K562 (cell line): ENCODE results near the gene TMEM116. TPM values are rescaled to one million over a fixed set of nuclear protein-coding genes. Genes with fewer than 3 reads are reported as not detected.

Source experiments
- ELF2 ChIP-seq: fragments of 250-450 bp; sonication (Bioruptor Pico); IDR thresholded peaks from 2 replicates; pipeline ENCODE4 v1.5.0; 2021; ENCODE audit warnings: mild to moderate bottlenecking
- FOXJ2 ChIP-seq: fragments of 200-800 bp; sonication (Bioruptor generic); IDR thresholded peaks from 2 replicates; pipeline ENCODE4 v1.6.1; 2016; ENCODE audit warnings: missing genetic modification characterization, missing compliant biosample characterization
- HEY1 ChIP-seq: fragments of 250-450 bp; sonication (Bioruptor Pico); IDR thresholded peaks from 2 replicates; pipeline ENCODE4 v1.5.0; 2020; ENCODE audit warnings: mild to moderate bottlenecking, moderate library complexity, borderline replicate concordance
- HNRNPL ChIP-seq: fragments of 200-400 bp; formaldehyde crosslinking; IDR thresholded peaks from 2 replicates; pipeline ENCODE4 v1.6.1; 2017; ENCODE audit warnings: low read depth, mild to moderate bottlenecking, low read length
- KAT8 ChIP-seq: fragments of 450-650 bp; IDR thresholded peaks from 2 replicates; pipeline ENCODE4 v1.6.1; 2016; ENCODE audit warnings: low read depth, mild to moderate bottlenecking
- KDM4B ChIP-seq, 2 experiments: fragments of 450-650 bp in 1 of 2; sonication (generic) in 1 of 2; IDR thresholded peaks; 2 replicates each; pipeline ENCODE4 v1.6.1; 2016 to 2017; ENCODE audit warnings: borderline replicate concordance in 2 of 2, antibody characterized with exemption in 1 of 2, low read depth in 1 of 2, mild to moderate bottlenecking in 1 of 2
- KLF13 ChIP-seq: fragments of 450-650 bp; IDR thresholded peaks from 2 replicates; pipeline ENCODE4 v1.6.1; 2016; ENCODE audit warnings: missing genetic modification characterization, low read depth, mild to moderate bottlenecking, missing compliant biosample characterization, moderate library complexity, borderline replicate concordance
- L3MBTL2 ChIP-seq: fragments of 450-650 bp; IDR thresholded peaks from 2 replicates; pipeline ENCODE4 v1.6.1; 2016; ENCODE audit warnings: mild to moderate bottlenecking, moderate library complexity
- MEIS2 ChIP-seq: fragments of 450-650 bp; IDR thresholded peaks from 2 replicates; pipeline ENCODE4 v1.6.1; 2014; ENCODE audit warnings: mild to moderate bottlenecking; ENCODE audit not compliant: partially characterized antibody
- NR1H2 ChIP-seq: sonication (generic); formaldehyde crosslinking; IDR thresholded peaks from 2 replicates; pipeline ENCODE4 v1.4.0; 2020; ENCODE audit warnings: mild to moderate bottlenecking, missing genetic modification reagents
- PHB2 ChIP-seq: fragments of 450-650 bp; IDR thresholded peaks from 2 replicates; pipeline ENCODE4 v1.6.1; 2017; ENCODE audit warnings: low read depth
- PURB ChIP-seq: sonication (generic); formaldehyde crosslinking; IDR thresholded peaks from 2 replicates; pipeline ENCODE4 v1.9.0; 2021; ENCODE audit warnings: low read depth, mild to moderate bottlenecking, missing genetic modification reagents
- SMARCA4 ChIP-seq: fragments of 450-650 bp; IDR thresholded peaks from 2 replicates; pipeline ENCODE4 v1.6.1; 2016
- SMARCB1 ChIP-seq: IDR thresholded peaks from 2 replicates; pipeline ENCODE4 v1.6.1; 2011; ENCODE audit warnings: improper control_type of control experiment, low read depth; ENCODE audit not compliant: insufficient read length
- SRF ChIP-seq, 2 experiments: fragments of 250-450, 450-650 bp in 1 of 2; sonication (Bioruptor Pico) in 1 of 2; sonication (generic) in 1 of 2; formaldehyde crosslinking; IDR thresholded peaks; 2 replicates each; pipeline versions ENCODE4 v1.5.0 to v1.5.1; 2020 to 2022; ENCODE audit warnings: mild to moderate bottlenecking in 1 of 2, missing genetic modification reagents in 1 of 2
- ZNF124 ChIP-seq: sonication (generic); formaldehyde crosslinking; IDR thresholded peaks from 2 replicates; pipeline ENCODE4 v1.8.1; 2022; ENCODE audit warnings: missing genetic modification reagents
- ZNF76 ChIP-seq: fragments of 250-450 bp; sonication (Bioruptor Pico); IDR thresholded peaks from 2 replicates; pipeline ENCODE4 v1.4.0; 2020; ENCODE audit warnings: mild to moderate bottlenecking, moderate library complexity, borderline replicate concordance
- polyA plus RNA-seq, 8 experiments: library from polyadenylated mRNA; depleted of rRNA in 4 of 8; stranded (reverse) in 5 of 8; unstranded in 3 of 8; fragments of >200 nt; fragmentation: Nextera tagmentation in 2 of 8; fragmentation: Illumina TruSeq in 1 of 8; extraction: Ambion mirVana in 2 of 8; extraction: Trizol in 1 of 8; gene quantifications; 2 replicates each; pipeline versions ENCODE4 v1.2.1 to v1.2.3, GENCODE V29; 2011 to 2014; ENCODE audit warnings: inconsistent platforms in 1 of 8, missing spikeins in 1 of 8
- total RNA-seq, 7 experiments: library from RNA; depleted of rRNA in 6 of 7; stranded (reverse); fragments of >200 nt in 6 of 7; fragmentation: Illumina TruSeq in 2 of 7; extraction: Trizol in 2 of 7; gene quantifications; 2 replicates each; pipeline versions ENCODE4 v1.2.1 to v1.2.3, GENCODE V29; 2011 to 2021; ENCODE audit warnings: low replicate concordance in 1 of 7
- TF ChIP-seq, protein P1 (sequence below), 2 experiments: fragments of 450-650 bp in 1 of 2; sonication (generic) in 1 of 2; formaldehyde crosslinking; conservative IDR thresholded peaks; 2 replicates each; pipeline versions ENCODE4 v1.4.0 to v1.8.1; 2020 to 2022; ENCODE audit warnings: mild to moderate bottlenecking in 1 of 2, missing genetic modification reagents in 1 of 2
- TF ChIP-seq, protein P2 (sequence below): fragments of 250-450 bp; sonication (Bioruptor Pico); IDR thresholded peaks from 2 replicates; pipeline ENCODE4 v1.5.0; 2021
- TF ChIP-seq, protein P3 (sequence below): fragments of 450-650 bp; IDR thresholded peaks from 2 replicates; pipeline ENCODE4 v1.6.1; 2016; ENCODE audit warnings: antibody characterized with exemption
- TF ChIP-seq, protein P4 (sequence below): sonication (generic); formaldehyde crosslinking; IDR thresholded peaks from 2 replicates; pipeline ENCODE4 v1.8.0; 2022; ENCODE audit warnings: missing genetic modification reagents, mild to moderate bottlenecking, borderline replicate concordance
- TF ChIP-seq, protein P5 (sequence below): fragments of 450-650 bp; IDR thresholded peaks from 2 replicates; pipeline ENCODE4 v1.6.1; 2016; ENCODE audit warnings: missing biosample characterization, missing genetic modification characterization
- TF ChIP-seq, protein P6 (sequence below): sonication (generic); formaldehyde crosslinking; IDR thresholded peaks from 2 replicates; pipeline ENCODE4 v1.8.0; 2022; ENCODE audit warnings: mild to moderate bottlenecking, missing genetic modification reagents

The TMEM116 gene
- total and polyA plus RNA-seq, 9 of the 15 experiments (the other 6 are each of a cell fraction or from before 2014, with no cell fraction given) = 5.2 to 78.6 (median 13.9) TPM

DNA sequence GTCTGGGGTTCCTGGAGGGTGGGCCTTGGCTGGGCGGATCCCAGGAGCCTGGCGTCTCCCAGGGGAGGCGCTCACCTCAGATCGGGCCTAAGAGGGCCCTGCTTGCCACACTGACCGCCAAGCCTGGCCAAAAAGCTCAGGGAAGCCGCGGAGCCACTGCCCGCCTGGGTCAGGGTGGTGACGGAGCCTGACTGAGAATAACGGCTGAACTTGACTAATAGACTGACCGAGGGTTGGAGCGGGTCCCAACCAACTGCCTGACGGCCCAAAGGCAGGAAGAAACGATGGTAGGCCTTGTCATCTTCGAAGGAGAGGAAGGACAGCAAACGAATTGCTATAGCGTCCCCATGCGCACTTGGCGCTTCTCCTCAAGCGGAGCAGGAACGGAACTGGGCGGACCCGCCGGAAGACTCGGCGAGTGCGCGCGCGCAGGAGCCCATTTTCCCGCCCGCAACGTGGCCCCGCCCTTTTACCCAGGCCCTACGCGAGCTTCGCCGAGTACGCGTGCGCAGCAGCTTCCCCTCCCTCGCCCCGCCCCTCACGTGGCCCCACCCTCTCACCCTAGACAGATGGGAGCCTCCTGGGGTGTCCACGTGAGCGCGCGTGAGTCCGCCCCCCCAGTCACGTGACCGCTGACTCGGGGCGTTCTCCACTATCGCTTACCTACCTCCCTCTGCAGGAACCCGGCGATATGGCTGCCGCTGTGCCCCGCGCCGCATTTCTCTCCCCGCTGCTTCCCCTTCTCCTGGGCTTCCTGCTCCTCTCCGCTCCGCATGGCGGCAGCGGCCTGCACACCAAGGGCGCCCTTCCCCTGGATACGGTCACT, at the start of gene TMEM116, which contains the start of gene ERP29 (continued):
- TF ChIP-seq, protein P1, sequence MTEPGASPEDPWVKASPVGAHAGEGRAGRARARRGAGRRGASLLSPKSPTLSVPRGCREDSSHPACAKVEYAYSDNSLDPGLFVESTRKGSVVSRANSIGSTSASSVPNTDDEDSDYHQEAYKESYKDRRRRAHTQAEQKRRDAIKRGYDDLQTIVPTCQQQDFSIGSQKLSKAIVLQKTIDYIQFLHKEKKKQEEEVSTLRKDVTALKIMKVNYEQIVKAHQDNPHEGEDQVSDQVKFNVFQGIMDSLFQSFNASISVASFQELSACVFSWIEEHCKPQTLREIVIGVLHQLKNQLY (CRISPR knock-in tag; conservative IDR thresholded peaks at IDR 0.05) = no peak; a peak in 1 of 4 replicates
- no peak for TF ChIP-seq PHB2
- TF ChIP-seq HEY1 (CRISPR knock-in tag) = no peak
- TF ChIP-seq ZNF124 (CRISPR knock-in tag) = no peak
- TF ChIP-seq, protein P2, sequence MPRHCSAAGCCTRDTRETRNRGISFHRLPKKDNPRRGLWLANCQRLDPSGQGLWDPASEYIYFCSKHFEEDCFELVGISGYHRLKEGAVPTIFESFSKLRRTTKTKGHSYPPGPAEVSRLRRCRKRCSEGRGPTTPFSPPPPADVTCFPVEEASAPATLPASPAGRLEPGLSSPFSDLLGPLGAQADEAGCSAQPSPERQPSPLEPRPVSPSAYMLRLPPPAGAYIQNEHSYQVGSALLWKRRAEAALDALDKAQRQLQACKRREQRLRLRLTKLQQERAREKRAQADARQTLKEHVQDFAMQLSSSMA (CRISPR knock-in tag) = no peak
- TF ChIP-seq, protein P3, sequence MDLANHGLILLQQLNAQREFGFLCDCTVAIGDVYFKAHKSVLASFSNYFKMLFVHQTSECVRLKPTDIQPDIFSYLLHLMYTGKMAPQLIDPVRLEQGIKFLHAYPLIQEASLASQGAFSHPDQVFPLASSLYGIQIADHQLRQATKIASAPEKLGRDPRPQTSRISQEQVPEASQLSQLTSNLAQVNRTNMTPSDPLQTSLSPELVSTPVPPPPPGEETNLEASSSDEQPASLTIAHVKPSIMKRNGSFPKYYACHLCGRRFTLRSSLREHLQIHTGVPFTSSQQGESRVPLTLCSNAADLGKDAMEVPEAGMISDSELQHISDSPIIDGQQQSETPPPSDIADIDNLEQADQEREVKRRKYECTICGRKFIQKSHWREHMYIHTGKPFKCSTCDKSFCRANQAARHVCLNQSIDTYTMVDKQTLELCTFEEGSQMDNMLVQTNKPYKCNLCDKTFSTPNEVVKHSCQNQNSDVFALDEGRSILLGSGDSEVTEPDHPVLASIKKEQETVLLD = peak; percentile 85; the same call in 1 of the 2 replicates
- TF ChIP-seq, protein P4, sequence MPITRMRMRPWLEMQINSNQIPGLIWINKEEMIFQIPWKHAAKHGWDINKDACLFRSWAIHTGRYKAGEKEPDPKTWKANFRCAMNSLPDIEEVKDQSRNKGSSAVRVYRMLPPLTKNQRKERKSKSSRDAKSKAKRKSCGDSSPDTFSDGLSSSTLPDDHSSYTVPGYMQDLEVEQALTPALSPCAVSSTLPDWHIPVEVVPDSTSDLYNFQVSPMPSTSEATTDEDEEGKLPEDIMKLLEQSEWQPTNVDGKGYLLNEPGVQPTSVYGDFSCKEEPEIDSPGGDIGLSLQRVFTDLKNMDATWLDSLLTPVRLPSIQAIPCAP (CRISPR knock-in tag) = no peak
- TF ChIP-seq KAT8 = no peak
- peak; percentile 99 for TF ChIP-seq L3MBTL2
- TF ChIP-seq MEIS2 = peak; percentile 77
- TF ChIP-seq NR1H2 (CRISPR knock-in tag) = no peak
- TF ChIP-seq, protein P5, sequence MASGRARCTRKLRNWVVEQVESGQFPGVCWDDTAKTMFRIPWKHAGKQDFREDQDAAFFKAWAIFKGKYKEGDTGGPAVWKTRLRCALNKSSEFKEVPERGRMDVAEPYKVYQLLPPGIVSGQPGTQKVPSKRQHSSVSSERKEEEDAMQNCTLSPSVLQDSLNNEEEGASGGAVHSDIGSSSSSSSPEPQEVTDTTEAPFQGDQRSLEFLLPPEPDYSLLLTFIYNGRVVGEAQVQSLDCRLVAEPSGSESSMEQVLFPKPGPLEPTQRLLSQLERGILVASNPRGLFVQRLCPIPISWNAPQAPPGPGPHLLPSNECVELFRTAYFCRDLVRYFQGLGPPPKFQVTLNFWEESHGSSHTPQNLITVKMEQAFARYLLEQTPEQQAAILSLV = no peak
- no peak for TF ChIP-seq FOXJ2 (tag)
- no peak for TF ChIP-seq PURB (CRISPR knock-in tag)
- no peak; a peak in 1 of 4 replicates for TF ChIP-seq KDM4B (IDR thresholded peaks at IDR 0.05; ENCODE audit: borderline replicate concordance in 2 of 2, low read depth in 1 of 2)
- 0 out of 2 replicates have a peak, but pooled peaks have one; percentile 28 for TF ChIP-seq SMARCA4
- TF ChIP-seq KLF13 = peak; percentile 83
- TF ChIP-seq, protein P6, sequence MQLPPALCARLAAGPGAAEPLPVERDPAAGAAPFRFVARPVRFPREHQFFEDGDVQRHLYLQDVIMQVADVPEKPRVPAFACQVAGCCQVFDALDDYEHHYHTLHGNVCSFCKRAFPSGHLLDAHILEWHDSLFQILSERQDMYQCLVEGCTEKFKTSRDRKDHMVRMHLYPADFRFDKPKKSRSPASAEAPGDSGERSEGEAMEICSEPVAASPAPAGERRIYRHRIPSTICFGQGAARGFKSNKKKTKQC (CRISPR knock-in tag) = peak; percentile 78; the same call in 1 of the 2 replicates
- no peak; the same call in none of the 2 replicates for TF ChIP-seq ELF2 (CRISPR knock-in tag)
- no peak for TF ChIP-seq SMARCB1
- no peak for TF ChIP-seq HNRNPL
- TF ChIP-seq SRF (CRISPR knock-in tag; IDR thresholded peaks at IDR 0.05) = peak in 1 of 2 experiments; percentile 55; a peak in 2 of 4 replicates
- TF ChIP-seq ZNF76 (CRISPR knock-in tag) = no peak
